Measurements from ENCODE around the gene AFF3.

Gene AFF3

GRCh38 chr2:99763764-99764163 lies 378.6 kb downstream of the AFF3 start:
- Histone ChIP-seq H3K4me3 (ENCODE audit: low read length) (no peak overlapping the region), H3K4me2 (ENCODE audit: low read length) (no peak overlapping the region), H3K9me3 (ENCODE audit: insufficient read depth, low read length) (no peaks in the 10 kb centered on the region), H4K20me1 (ENCODE audit: insufficient read depth, low read length) (peaks cover 10% of the 10 kb centered on the region; the same call in 1 of the 2 replicates), H2AFZ (ENCODE audit: low read depth, low read length) (no peak overlapping the region), H3K27me3 (ENCODE audit: low read depth, low read length) (no peaks in the 10 kb centered on the region), H3K36me3 (replicated peaks; ENCODE audit: low read depth, low read length) (no peaks in the 10 kb centered on the region), H3K27ac (ENCODE audit: low read length) (no peak overlapping the region), H3K9ac (ENCODE audit: low read length) (no peak overlapping the region), H3K79me2 (ENCODE audit: low read length) (no peaks in the 10 kb centered on the region), H3K4me1 (ENCODE audit: low read length) (peaks cover 14% of the 10 kb centered on the region)
- TF ChIP-seq EZH2phosphoT487 (IDR thresholded peaks at IDR 0.05; ENCODE audit: low read depth) (no peak), CTCF (IDR thresholded peaks at IDR 0.05; ENCODE audit: low read depth, low read length) (no peak)

DNA sequence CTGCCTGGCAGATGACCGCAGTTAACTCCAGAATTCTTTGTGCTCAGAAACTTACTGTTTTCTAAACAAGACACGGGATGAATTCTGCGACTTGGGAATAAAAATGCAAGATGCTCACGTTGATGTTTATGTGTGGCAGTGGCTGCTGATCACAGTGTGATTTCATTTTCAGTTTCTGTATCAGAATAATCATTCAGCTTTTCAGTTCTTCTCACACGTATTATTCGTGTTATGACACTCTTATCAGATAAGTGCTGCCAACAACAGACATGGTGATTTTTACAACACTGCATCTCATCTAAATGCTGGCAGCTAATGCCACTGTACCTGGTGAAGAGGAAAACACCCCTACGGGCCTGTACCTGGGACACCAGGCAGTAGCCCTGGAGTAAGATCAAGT lies 379.7 kb downstream of the AFF3 start:
- TF ChIP-seq EZH2phosphoT487 (IDR thresholded peaks at IDR 0.05; ENCODE audit: low read depth) (no peak), CTCF (IDR thresholded peaks at IDR 0.05; ENCODE audit: low read depth, low read length) (no peak)

DNA sequence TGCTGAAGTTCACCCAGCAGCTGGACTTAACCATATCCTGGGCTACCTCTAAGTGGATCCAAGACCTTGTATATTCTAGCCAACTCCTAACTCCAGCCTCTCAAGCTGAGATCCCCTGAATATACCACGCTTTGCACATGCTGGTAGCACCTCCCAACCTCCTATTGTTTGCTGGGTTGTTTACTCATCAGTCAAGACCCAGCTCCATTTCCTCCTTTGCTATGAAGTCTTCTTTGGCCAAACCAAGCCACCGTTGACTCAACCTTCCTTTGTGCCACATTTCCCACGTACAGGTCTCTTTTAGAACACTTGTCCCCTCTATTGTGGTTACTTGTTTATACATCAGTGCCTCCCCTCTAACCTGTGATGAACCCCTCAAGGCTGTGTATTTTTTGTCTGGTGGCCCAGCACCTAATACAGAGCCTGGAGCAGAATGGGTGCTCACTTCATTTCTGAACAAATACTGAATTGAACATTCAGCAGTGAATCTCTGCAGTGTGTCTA lies 384.7 kb downstream of the AFF3 start:
- Histone ChIP-seq H4K20me1 (ENCODE audit: insufficient read depth, low read length) (0 out of 2 replicates have a peak, but pooled peaks cover 3% of the 10 kb centered on the region), H3K9me3 (ENCODE audit: insufficient read depth, low read length) (no peaks in the 10 kb centered on the region), H3K9ac (ENCODE audit: low read length) (no peak overlapping the region), H3K79me2 (ENCODE audit: low read length) (no peaks in the 10 kb centered on the region), H3K36me3 (replicated peaks; ENCODE audit: low read depth, low read length) (no peaks in the 10 kb centered on the region), H3K4me1 (ENCODE audit: low read length) (no peaks in the 10 kb centered on the region), H3K27me3 (ENCODE audit: low read depth, low read length) (no peaks in the 10 kb centered on the region), H3K4me2 (ENCODE audit: low read length) (no peak overlapping the region), H2AFZ (ENCODE audit: low read depth, low read length) (no peak overlapping the region), H3K27ac (ENCODE audit: low read length) (no peak overlapping the region), H3K4me3 (ENCODE audit: low read length) (no peak overlapping the region)
- no peak for TF ChIP-seq CTCF (IDR thresholded peaks at IDR 0.05; ENCODE audit: low read depth, low read length)
- no peak for TF ChIP-seq EZH2phosphoT487 (IDR thresholded peaks at IDR 0.05; ENCODE audit: low read depth)

More for the DNA sequence above, 379.7 kb downstream of the AFF3 start:
- Histone ChIP-seq H3K79me2 (ENCODE audit: low read length) (no peaks in the 10 kb centered on the region), H3K4me1 (ENCODE audit: low read length) (peaks cover 14% of the 10 kb centered on the region), H3K4me2 (ENCODE audit: low read length) (no peak overlapping the region), H4K20me1 (ENCODE audit: insufficient read depth, low read length) (peaks cover 12% of the 10 kb centered on the region; the same call in 1 of the 2 replicates), H3K9me3 (ENCODE audit: insufficient read depth, low read length) (no peaks in the 10 kb centered on the region), H3K4me3 (ENCODE audit: low read length) (no peak overlapping the region), H2AFZ (ENCODE audit: low read depth, low read length) (no peak overlapping the region), H3K27me3 (ENCODE audit: low read depth, low read length) (no peaks in the 10 kb centered on the region), H3K36me3 (replicated peaks; ENCODE audit: low read depth, low read length) (no peaks in the 10 kb centered on the region), H3K27ac (ENCODE audit: low read length) (no peak overlapping the region), H3K9ac (ENCODE audit: low read length) (no peak overlapping the region)

- H3K4me2 ChIP-seq (ENCODE audit: low read length) = no peak overlapping the region
- H3K9me3 ChIP-seq (ENCODE audit: insufficient read depth, low read length) = no peaks in the 10 kb centered on the region
- peaks cover 3% of the 10 kb centered on the region for H3K36me3 ChIP-seq (replicated peaks; ENCODE audit: low read depth, low read length)
- no peak overlapping the region for H3K9ac ChIP-seq (ENCODE audit: low read length)
- no peaks in the 10 kb centered on the region for H3K79me2 ChIP-seq (ENCODE audit: low read length)
- TF ChIP-seq CTCF (IDR thresholded peaks at IDR 0.05; ENCODE audit: low read depth, low read length) (no peak), EZH2phosphoT487 (IDR thresholded peaks at IDR 0.05; ENCODE audit: low read depth) (no peak)
- H4K20me1 ChIP-seq (ENCODE audit: insufficient read depth, low read length) = 0 out of 2 replicates have a peak, but pooled peaks cover 3% of the 10 kb centered on the region
- H3K27ac ChIP-seq (ENCODE audit: low read length) = no peak overlapping the region
- no peak overlapping the region for H3K4me3 ChIP-seq (ENCODE audit: low read length)
- H2AFZ ChIP-seq (ENCODE audit: low read depth, low read length) = no peak overlapping the region
- H3K4me1 ChIP-seq (ENCODE audit: low read length) = no peaks in the 10 kb centered on the region
- H3K27me3 ChIP-seq (ENCODE audit: low read depth, low read length) = no peaks in the 10 kb centered on the region
These were observed 386.3 kb downstream of the AFF3 start for GRCh38 chr2:99756059-99756458.
